Ishikawa (cell line): ENCODE data around the gene ZNF215.

Experiments used
- CEBPB ChIP-seq: IDR thresholded peaks from 2 replicates; pipeline ENCODE4 v1.6.1; 2012
- CREB1 ChIP-seq: IDR thresholded peaks from 2 replicates; pipeline ENCODE4 v1.6.1; 2012; ENCODE audit warnings: low read depth
- EP300 ChIP-seq: IDR thresholded peaks from 2 replicates; pipeline ENCODE4 v1.6.1; 2012; ENCODE audit warnings: borderline replicate concordance
- TCF12 ChIP-seq: IDR thresholded peaks from 2 replicates; pipeline ENCODE4 v1.6.1; 2012; ENCODE audit warnings: low read depth
- TEAD4 ChIP-seq: IDR thresholded peaks from 2 replicates; pipeline ENCODE4 v1.6.1; 2012
- ZBTB7A ChIP-seq: IDR thresholded peaks from 2 replicates; pipeline ENCODE4 v1.6.1; 2012; ENCODE audit warnings: low read depth
- TF ChIP-seq, protein P1 (sequence below): IDR thresholded peaks from 2 replicates; pipeline ENCODE4 v1.6.1; 2012; ENCODE audit warnings: low read depth, mild to moderate bottlenecking
- TF ChIP-seq, protein P2 (sequence below): IDR thresholded peaks from 2 replicates; pipeline ENCODE4 v1.6.1; 2012

DNA sequence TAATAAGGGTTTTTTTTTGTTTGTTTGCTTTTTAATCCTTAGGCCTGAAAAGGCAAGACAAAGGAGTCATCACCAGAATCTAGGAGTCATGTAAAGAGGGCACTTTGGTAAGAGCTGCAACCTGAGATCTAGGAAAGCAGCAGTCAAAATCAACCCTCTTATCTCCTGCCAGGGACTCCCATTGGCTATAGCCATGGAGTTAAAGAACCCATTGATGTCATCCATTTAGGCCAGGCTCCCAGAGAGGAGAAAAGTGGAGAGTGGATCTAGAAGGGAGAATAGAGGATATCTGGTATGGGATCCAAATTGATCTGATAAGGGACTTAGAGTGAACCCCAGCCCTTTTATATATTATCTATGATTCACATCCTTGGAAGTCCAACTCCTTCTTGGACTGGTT is 35.9 kb downstream of the ZNF215 start:
- no peak for TF ChIP-seq EP300
- no peak for TF ChIP-seq CEBPB
- no peak for TF ChIP-seq TCF12
- TF ChIP-seq, protein P1, sequence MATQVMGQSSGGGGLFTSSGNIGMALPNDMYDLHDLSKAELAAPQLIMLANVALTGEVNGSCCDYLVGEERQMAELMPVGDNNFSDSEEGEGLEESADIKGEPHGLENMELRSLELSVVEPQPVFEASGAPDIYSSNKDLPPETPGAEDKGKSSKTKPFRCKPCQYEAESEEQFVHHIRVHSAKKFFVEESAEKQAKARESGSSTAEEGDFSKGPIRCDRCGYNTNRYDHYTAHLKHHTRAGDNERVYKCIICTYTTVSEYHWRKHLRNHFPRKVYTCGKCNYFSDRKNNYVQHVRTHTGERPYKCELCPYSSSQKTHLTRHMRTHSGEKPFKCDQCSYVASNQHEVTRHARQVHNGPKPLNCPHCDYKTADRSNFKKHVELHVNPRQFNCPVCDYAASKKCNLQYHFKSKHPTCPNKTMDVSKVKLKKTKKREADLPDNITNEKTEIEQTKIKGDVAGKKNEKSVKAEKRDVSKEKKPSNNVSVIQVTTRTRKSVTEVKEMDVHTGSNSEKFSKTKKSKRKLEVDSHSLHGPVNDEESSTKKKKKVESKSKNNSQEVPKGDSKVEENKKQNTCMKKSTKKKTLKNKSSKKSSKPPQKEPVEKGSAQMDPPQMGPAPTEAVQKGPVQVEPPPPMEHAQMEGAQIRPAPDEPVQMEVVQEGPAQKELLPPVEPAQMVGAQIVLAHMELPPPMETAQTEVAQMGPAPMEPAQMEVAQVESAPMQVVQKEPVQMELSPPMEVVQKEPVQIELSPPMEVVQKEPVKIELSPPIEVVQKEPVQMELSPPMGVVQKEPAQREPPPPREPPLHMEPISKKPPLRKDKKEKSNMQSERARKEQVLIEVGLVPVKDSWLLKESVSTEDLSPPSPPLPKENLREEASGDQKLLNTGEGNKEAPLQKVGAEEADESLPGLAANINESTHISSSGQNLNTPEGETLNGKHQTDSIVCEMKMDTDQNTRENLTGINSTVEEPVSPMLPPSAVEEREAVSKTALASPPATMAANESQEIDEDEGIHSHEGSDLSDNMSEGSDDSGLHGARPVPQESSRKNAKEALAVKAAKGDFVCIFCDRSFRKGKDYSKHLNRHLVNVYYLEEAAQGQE: no peak
- TF ChIP-seq, protein P2, sequence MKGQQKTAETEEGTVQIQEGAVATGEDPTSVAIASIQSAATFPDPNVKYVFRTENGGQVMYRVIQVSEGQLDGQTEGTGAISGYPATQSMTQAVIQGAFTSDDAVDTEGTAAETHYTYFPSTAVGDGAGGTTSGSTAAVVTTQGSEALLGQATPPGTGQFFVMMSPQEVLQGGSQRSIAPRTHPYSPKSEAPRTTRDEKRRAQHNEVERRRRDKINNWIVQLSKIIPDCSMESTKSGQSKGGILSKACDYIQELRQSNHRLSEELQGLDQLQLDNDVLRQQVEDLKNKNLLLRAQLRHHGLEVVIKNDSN: no peak
- TF ChIP-seq CREB1: no peak
- TF ChIP-seq ZBTB7A: no peak
- TF ChIP-seq TEAD4: no peak
